T-helper 1 cell treated with Interleukin-12 subunit alpha and Interleukin-12 subunit beta and Interleukin-4 antibody, amounts not matched to agents 30 ng/mL and 1 ng/mL, for 36 hours (primary cell): ENCODE results near the gene TIPRL. TPM values are rescaled to one million over a fixed set of nuclear protein-coding genes. Genes with fewer than 3 reads are reported as not detected.

Source experiments
- intact Hi-C: fragments of 100-400 bp; cut with micrococcal nuclease; formaldehyde crosslinking; loops from one replicate; pipeline ENCODE4 v1.15.1; 2024
- total RNA-seq: library from RNA; stranded (reverse); gene quantifications from 2 replicates; pipeline ENCODE4 v1.2.3, GENCODE V29; 2022

Gene TIPRL
- total RNA-seq, 1 donor from 2014 or later: 46.1 TPM

GRCh38 chr1:168210312-168210711 is 31.6 kb downstream of the TIPRL start:
- intact Hi-C loops: no loop called here

- intact Hi-C loops: no loop called here
Observed at GRCh38 chr1:168213349-168213748, 34.6 kb downstream of the TIPRL start.

GRCh38 chr1:168216171-168216570 is 37.4 kb downstream of the TIPRL start:
- intact Hi-C loops: no loop called here

- intact Hi-C loops: no loop called here
Observed at GRCh38 chr1:168217664-168218063, 38.9 kb downstream of the TIPRL start.

- intact Hi-C loops: no loop called here
Observed at GRCh38 chr1:168218658-168219057, 39.9 kb downstream of the TIPRL start.

- intact Hi-C loops: no loop called here
Observed at GRCh38 chr1:168220470-168220871, 41.7 kb downstream of the TIPRL start.

- intact Hi-C loops: no loop called here
Observed at GRCh38 chr1:168221275-168221674, 42.5 kb downstream of the TIPRL start.

- intact Hi-C loops: no loop called here
Observed at GRCh38 chr1:168223261-168223660, 44.5 kb downstream of the TIPRL start.

GRCh38 chr1:168223681-168224540 is 45.1 kb downstream of the TIPRL start:
- intact Hi-C loops: no loop called here

GRCh38 chr1:168224991-168225390 is 46.2 kb downstream of the TIPRL start:
- intact Hi-C loops: loop anchor here (5.0 kb wide), 1 partner anchor 503 kb away; the partner anchor contains the start of gene MPZL1

DNA sequence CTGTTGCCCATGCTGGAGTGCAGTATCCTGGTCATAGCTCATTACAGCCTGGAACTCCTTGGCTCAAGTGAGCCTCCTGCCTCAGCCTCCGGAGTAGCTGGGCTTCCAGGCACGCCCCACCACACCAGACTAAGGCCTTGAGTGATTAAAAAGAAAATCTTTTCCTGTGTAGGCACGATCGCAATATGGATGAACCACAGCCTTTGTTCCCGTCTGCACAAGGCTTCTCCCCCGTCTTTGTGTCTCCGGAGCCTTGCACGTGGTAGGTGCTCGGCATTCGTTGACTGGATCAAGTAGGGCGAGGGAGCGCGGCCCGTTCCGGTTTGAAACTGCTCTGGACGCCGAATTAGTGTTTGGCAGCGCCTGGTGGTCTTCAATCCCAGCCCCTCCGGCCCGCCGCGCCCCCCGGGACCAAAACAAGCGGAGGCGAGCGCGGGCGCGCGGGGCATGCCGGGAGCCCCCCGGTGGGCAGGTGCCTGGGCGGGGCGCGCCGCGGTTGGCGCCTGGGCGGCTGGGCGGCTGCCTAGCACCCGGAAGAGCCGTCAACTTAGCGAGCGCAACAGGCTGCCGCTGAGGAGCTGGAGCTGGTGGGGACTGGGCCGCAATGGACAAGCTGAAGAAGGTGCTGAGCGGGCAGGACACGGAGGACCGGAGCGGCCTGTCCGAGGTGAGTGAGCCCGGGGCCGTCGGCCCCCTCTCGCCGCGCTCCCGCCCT is 46.9 kb downstream of the TIPRL start, which contains the start of gene SFT2D2:
Gene SFT2D2 (plus strand): TSS at position 529 of the 715 bp plus-strand sequence. CDS start 76 bp downstream, at position 605.
- intact Hi-C loops: loop anchor here (1.0 to 5.0 kb wide), 4 partner anchors 47 to 881 kb away; partner anchors contain the start of genes ATP1B1, DCAF6, MPC2 and MPZL1

DNA sequence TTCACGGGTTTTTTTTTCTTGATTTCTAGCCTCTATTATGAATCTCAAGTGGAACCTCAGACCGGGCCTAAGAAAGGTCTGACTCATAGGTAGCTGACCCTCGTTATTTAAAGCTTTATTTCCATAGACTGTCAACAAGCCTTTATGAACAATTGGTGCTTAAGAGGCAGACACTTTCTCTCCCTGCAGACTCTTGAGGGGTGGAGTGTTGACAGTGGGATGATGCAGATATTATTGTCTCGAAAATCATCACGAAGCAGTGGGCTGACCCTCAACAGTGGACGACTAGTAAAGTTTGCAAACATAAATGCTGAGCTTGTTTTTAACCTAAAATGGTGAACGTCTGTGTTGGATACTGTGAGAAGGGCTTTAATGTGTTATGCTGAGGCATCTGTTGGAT is 48.9 kb downstream of the TIPRL start:
- intact Hi-C loops: loop anchor here (1.0 to 5.0 kb wide), 5 partner anchors 8 to 1007 kb away; partner anchors contain the start of genes ATP1B1, DCAF6, MPC2 and MPZL1

GRCh38 chr1:168229893-168230292 is 51.1 kb downstream of the TIPRL start:
- intact Hi-C loops: loop anchor here (5.0 kb wide), 1 partner anchor 508 kb away; the partner anchor contains the start of gene MPZL1

DNA sequence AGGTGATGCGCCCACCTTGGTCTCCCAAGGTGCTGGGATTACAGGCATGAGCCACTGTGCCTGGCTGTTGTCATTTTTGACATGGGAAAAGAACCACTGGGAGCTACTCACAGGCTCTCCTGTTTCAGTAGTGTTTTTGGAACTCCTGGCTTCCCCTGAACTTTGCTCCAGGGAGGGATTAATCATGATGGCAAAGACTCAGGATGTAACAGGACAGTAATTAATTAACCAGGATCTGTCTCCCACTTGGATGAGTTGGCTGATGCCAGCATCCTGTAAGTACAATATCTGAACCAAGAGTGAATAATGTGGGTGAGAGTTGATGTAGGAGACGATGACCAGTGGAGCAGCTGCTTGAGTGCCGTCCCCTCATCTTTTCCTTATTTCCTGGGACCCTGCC is 51.9 kb downstream of the TIPRL start:
- intact Hi-C loops: no loop called here

DNA sequence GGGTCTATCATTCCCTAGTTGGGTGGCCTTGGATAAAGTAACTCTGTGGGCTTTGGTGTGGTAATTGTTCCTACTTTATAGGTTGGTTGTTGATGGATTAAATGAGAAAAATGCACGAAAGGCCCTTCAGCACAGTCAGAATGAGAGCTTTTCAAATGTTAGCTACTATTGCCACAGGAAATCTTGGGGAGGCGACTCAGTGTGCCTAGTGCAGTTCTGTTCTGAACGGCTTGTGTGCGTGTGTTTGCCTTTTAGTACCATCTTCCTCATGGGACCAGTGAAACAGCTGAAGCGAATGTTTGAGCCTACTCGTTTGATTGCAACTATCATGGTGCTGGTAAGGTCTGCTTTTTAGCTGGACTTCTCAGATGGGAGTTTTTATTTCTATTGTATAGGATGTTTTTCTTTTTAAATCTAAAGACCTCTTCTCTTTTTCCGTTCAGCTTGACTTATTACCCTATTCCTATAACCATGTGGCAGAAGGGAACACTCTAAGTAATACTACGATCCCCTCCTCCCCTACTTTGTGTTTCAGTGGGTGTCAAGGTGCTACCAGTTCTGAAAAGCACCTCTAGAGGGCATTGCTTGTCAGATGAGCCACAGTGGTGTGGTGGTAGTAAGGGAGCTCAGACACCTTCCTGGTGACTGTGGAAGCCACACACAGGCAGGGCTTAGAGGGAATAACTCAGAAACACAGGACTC is 56.2 kb downstream of the TIPRL start:
- intact Hi-C loops: loop anchor here (1.0 to 5.0 kb wide), 11 partner anchors 8 to 1252 kb away; partner anchors contain the start of genes NME7, SLC19A2 and TIPRL

DNA sequence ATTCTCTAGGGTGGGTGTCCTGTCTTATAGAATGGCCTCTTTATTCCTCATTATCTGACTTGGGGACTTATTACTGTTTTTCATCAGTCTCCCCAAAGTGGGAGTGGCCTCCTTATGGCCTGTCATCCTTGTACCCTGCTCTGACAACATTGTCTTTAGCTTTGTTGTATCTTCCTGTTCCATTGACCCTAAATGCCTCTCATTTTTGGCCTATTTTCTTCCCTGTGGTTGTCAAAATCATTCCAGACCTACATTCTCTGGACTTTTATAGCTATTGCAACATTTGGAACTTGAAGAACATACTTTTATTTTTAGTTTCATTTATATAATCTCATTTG is 56.8 kb downstream of the TIPRL start:
- intact Hi-C loops: loop anchor here (1.0 to 5.0 kb wide), 11 partner anchors 8 to 1252 kb away; partner anchors contain the start of genes NME7, SLC19A2 and TIPRL

DNA sequence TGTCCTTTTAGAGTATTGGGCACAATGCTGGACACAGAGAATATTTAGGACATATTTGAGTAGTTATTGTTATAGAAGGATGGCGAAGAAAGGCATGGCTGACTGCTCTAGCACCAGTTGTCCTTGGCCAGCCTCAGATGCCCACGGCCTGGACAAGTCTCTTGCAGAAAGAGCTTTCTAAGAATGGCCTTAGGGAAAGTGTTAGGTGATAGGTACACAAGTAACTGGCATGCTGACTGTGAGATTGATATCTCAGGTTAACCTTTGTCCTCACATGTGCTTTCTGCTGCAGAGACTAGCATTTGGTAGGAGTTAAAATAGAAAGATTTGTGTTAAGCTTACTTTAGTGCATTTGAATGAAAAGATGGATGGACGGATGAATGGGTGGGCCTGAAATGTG is 57.2 kb downstream of the TIPRL start:
- intact Hi-C loops: loop anchor here (1.0 to 5.0 kb wide), 13 partner anchors 9 to 1657 kb away; partner anchors contain the start of genes NME7, SCYL3, SLC19A2 and TIPRL

DNA sequence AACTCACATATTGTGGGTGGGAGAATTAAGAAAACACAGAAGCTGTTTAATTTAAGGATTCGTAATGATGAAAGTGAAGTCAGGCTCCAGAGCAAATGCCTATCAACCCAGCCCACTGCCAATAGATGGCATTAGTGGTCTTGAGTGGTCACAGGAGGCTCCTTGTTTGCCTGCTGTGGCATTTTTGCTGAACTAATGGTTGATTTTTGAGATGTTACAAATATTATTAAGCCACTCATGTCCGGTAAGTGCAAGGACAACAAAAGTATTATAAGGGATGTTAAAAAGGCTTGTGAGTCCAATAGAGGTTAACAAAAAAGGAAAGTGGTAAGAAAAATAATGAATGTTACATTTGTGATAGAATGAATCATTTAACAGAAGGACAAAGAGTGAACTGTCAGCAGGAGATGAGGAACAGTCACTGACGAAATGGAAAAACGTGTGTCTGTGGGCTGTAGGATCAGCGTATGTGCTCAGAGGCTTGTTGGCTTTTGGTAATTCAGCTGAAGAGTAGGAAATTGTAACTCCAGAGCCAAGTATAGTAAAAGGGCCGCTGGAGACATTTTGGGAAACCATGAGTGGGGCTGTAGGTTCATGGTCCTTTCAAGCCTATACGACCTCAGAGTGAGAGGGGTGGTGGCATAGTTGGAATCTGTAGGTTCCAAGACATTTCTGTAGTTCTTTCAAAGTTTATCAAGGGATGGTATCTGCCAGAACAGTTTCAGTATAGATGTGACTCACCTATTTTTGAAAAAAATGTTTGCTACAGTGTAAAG is 58.3 kb downstream of the TIPRL start:
- intact Hi-C loops: loop anchor here (1.0 to 5.0 kb wide), 5 partner anchors 172 to 1656 kb away; partner anchors contain the start of genes ATP1B1, SCYL3 and SLC19A2

DNA sequence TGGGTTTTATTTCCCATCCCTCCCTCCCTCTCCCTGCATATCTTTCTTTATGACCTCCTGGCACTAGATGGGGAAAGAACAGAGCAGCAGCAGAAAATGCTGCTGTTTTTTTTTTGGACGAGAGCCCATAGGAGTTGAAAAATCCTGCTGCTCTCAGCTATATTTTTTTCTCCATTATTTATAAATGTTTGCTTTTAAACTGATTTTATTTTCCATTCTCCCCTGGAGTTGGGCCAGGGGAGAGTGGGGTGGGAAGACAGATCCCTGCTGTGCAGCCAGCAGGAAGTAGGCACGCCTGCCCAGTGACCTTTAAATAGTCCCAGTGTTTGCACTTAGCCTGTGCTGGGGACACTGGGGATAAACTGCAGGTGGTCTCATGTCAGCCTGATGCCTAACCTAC is 64.4 kb downstream of the TIPRL start:
- intact Hi-C loops: no loop called here

DNA sequence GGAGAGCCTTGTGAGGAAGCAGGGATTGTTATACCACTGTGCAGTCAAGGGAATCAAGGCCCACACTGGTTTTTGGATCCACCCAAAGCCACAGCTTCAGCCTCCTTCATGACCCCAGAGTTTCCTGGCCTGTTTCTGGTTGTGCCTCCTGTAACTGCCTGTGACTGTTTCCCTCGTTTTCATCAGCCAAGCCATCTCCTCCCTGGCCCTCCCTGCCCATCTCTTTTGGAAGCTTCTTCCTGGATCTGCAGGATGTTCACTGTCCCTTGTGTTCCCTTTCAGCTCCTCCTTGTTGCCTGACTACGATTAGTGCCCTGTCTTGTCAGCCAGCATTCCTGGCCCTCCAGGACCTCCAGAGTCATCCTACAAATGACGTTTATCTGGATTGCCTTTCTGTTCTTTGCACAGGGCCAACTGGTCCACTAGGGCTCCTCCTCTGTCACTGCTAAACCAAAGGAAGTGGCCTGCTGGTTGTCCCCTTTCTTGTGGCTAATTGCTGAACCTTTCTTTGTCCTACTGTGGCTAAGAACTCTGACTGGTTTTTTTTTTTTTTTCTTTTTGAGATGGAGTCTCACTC is 65.0 kb downstream of the TIPRL start:
- intact Hi-C loops: no loop called here
